Activated CD4-positive, CD25-positive, alpha-beta regulatory T cell treated with anti-CD3 and anti-CD28 coated beads, Interleukin-2, amount 50 U/mL, for 16 hours (primary cell): ENCODE data around the gene SLIT2.

Experiments
- DNase-seq: peaks from one replicate; pipeline ENCODE4 v3.0.0-alpha.2; 2020; ENCODE audit warnings: low read depth, low spot score

Gene SLIT2

DNA sequence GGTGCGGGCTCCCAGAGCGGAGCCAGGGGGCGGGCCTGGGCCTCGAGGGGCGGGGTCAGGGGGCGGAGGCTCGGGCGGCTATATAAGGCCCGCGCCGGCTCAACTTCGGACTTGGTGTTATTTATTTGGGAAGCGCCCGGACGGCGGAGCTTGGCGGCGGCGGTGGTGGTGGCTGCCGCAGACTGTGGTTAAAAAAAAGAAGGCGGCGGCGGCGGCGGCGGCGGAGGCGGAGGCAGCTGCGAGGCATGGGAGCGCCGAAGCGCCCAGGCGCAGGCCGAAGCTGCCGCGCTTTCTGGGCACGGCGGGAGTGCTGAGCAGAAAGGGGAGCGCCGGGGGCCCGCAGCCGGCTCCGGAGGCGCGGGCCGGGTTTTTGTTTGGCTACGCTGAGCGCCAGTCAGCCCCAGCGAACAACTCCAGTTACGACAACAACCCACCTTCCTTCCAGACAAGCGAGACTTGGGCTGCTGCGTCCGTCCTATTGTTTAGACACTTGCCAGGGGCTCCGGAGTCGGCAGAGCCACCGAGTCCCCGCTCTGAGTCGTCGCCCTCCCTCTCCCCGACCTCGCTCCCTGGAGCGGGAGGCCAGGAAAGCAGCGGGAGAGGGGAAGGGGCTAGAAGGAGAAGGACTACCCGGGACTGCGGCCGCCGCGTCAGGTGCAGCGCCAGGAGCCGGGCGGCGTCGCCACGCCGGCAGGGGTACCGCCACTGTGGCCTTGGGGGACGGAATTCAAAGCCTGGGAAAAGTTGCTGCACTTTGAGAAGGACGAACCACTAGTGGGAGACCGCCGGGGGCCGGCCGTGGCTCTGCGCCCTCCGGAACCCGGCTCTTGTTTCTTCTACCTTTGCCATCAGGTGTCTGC is at the start of gene SLIT2:
TSS of gene SLIT2 (plus strand) at position 110 of the 860 bp plus-strand sequence. CDS start 1,911 bp downstream, outside the sequence.
- DNase-seq: no peak

DNA sequence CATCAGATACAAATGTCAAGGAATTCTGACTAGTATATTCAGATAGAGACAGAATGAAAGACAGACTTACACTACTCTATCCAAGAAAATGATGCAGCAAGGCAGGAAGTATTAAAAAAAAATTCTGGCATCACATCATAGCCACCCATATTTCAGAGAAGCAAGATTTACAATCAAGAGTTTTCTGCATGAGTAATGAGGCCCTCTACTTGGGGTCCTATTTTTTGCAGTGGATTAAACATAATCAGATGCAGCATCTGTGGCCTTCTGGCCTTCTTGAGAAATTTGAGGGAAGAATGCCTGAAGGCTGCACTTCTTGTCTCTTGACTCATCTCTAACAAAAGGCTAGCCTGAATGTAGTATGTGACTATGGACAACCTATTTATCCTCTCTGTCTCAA is 48.2 kb upstream of the SLIT2 start:
- DNase-seq: no peak

GRCh38 chr4:20217521-20217920 is 34.2 kb upstream of the SLIT2 start:
- DNase-seq: no peak

DNA sequence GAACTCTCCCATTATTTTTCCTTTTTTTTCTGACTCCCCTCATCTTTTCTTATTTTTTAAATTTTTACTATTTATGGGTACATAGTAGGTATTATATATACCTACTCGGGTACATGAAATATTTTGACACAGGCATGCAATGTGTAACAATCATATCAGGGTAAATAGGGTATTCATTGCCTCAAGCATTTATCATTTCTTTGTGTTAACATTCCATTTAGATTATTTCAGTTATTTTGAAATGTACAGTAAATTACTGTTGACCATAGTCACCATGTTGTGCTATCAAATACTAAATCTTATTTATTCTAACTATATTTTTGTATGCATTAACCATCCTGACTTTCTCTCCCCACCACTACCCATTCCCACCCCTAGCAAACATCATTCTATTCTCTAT is 33.8 kb upstream of the SLIT2 start:
- no peak for DNase-seq

DNA sequence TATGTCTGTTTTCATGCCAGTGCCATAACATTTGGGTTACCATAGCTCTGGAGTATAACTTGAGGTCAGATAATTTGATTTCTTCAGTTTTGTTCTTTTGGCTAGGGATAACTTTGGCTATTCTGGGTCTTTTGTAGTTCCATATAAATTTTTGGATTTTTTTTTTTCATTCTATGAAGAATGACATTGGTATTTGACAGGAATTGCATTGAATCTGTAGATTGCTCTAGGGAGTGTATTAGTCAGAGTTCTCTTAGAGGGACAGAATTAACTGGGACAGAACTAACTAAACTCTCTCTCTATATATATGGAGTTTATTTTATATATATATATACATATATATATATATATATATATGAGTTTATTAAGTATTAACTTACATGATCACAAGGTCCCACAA is 32.2 kb upstream of the SLIT2 start:
- no peak for DNase-seq

GRCh38 chr4:20237894-20238537 is 13.7 kb upstream of the SLIT2 start:
- no peak for DNase-seq

DNA sequence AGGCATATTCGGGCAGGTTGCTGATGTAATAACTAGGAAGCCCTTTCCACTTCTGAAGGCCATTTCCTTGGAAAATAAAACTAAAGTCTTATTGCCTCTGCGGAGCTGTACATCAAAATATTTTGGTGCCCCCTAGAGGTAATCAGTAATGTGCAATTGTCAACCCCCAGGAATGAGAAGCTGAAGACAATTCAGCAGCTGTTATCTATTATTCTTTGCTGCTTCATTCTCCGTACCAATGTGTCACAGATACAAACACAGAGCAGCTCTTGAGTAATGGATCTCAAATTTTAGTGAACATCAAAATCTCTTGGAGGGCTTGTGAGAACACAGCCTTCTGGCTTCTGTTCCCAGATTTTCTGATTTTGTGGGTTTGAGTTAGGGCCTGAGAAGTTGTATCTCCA is 3.5 kb upstream of the SLIT2 start:
- no peak for DNase-seq

- DNase-seq: no peak
Measured at GRCh38 chr4:20249333-20249732, 2.4 kb upstream of the SLIT2 start.

DNA sequence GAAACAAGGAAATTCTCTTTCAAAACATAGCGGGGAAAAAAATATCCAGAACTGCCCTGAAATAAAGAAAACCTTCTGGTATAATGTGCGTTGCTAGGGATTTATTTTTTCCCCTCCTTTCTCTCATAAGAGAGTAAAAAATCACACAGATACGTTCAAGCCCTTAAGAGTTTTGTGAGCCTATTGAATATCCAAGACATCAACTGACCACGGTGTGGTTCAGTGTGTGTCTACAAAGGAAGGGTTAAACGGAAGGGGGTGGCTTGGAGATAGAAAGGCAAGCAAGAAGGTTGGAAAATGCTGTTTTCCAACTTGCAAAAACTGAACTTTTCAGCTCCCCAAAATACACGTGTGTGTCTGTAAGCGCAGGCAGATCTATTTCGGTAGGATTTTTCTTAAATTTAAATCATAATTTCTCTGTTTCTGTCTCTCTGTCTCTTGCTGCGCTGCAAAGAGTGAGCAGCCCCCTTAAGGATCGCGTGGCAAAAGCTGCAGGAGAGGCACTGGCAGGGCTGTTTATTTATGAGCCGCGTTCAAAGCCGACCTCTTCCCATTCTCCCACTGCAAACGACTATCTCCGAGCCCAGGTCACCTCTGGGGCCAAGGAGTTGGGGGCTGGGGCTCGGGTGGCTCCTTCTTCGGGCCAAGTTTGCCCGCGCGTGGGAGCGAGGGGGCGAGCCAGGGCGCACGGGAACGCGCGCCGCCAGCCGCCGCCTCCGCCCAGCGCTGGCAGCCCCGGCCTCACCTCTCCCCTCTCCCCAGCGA is 492 bp upstream of the SLIT2 start:
- DNase-seq: no peak

DNA sequence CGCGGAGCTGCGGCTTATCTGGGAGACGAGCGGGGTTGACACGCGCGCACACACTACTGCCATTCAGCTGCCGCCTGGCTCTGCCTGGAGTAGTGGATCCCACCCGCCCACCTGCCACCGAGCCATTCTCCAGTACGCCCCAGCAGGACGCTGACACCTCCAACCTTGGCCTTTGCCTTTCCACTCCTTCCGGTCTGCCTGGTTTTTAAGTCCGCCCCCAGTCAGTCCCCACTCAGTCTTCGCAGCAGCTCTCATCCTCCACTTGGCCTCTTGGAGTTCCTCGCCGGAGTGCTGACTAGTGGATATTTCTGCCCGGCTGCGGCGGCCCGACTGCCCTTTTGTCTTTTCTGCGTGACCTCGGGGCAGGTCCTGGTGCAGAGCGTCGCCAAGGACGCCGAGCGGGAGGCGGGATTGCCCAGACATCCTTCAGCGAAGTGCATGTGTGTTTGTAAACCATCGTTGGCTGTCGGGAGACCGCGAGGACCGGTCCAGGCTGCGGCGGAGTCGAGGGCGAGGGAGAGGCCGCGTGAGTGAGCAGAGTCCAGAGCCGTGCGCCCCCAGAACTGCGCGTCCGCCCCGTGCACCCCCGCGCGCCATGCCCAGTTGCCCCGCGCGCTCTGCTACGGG is 1.1 kb downstream of the SLIT2 start:
- no peak for DNase-seq

DNA sequence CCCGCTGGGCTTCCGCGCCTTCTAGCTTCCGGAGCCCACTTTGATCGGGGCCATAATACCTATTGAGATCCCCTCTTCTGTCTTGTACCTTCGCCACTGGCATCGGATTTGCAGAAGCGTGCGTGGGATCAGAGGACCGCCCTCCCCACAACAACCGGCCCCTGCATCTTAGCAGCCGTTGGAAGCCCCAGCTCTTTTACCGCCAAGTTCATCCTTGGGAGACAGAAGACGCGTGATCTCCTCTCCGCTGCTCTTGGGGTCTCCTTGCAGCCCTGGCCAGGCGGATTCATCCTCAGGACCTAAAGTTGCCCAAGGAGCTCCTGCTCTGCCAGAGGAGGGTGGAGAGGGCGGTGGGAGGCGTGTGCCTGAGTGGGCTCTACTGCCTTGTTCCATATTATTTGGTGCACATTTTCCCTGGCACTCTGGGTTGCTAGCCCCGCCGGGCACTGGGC is 1.6 kb downstream of the SLIT2 start:
- no peak for DNase-seq

- DNase-seq: no peak
Measured at GRCh38 chr4:20253735-20254409, 2.2 kb downstream of the SLIT2 start.

GRCh38 chr4:20254511-20255250 is 3.0 kb downstream of the SLIT2 start:
- DNase-seq: no peak

- no peak for DNase-seq
Measured at GRCh38 chr4:20255251-20255586, 3.5 kb downstream of the SLIT2 start.

GRCh38 chr4:20255823-20256222 is 4.1 kb downstream of the SLIT2 start:
- no peak for DNase-seq

DNA sequence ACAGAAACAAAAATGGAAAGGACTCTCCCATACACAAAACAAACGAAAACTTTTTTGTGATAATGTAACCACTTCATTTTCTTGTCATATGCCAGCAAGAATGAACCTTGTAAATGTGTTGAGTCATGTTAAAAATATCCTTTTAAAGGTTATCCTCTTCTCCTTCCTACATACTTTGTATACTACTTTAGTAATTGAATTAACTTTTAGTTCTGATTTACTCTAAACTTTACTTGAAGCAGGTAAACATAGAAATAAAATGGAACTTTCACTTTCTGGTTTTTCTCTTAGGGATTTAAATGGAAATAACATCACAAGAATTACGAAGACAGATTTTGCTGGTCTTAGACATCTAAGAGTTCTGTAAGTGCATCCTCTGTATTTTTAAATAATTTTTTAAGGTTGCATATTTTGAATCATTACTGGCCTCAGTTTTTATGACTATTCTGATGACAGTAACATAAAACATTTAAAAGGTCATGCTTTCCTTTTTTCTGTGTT is 4.7 kb downstream of the SLIT2 start:
- DNase-seq: no peak

DNA sequence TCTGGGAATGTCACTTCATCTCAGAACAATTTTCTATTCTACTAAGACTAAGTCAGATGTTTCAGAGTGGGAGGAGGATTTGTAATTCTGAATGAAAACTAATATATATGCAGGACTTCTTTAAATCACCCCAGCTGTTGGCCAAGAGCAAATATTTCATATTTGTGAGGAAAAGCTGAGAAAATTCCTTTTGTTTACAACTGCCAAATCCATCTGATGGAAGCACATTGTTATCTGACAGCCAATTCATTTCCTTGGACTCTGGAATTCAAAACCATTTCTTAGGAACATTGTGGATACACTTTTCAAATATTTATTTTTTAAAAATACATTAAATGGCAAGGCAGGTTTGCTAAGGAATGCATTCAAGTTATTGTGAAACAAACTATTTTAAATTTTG is 8.0 kb downstream of the SLIT2 start:
- DNase-seq: no peak

DNA sequence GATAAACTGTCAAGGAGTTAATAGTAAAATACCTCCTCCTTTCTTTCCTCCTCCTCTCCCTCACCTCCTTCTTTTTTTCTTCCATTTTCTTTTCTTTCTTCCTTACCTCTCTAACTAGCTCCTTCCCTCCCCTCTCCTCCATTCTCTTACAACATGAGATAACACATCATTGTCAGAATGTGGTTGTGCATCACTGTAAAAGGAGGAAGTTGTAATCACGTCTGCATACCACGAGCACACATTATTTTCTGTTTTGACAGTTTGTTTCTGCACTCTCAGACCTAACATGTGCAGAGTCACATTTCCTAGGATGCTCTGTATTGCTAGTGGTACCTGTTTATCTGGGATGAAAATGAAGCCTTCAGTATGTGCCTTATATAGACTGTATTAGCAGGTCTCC is 9.1 kb downstream of the SLIT2 start:
- DNase-seq: no peak

GRCh38 chr4:20262221-20262620 is 10.5 kb downstream of the SLIT2 start:
- no peak for DNase-seq

DNA sequence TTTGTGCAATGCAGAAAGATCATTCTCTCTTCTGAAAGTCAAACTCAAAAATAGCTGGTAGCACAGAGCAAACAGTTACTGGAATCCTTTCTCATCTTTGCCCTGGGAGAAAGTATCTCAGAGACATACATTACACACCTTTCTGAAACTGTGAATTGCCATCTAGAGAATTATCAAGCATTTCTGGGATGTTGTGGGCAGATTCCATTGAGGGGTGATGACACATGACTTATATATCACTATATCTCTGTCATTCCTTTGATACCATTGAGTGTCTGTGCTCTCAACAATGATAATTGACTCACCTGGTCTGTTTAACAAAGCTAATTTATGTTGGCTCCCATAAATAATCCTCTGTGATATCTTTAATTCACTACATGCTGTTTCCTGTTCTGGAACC is 13.0 kb downstream of the SLIT2 start:
- no peak for DNase-seq

DNA sequence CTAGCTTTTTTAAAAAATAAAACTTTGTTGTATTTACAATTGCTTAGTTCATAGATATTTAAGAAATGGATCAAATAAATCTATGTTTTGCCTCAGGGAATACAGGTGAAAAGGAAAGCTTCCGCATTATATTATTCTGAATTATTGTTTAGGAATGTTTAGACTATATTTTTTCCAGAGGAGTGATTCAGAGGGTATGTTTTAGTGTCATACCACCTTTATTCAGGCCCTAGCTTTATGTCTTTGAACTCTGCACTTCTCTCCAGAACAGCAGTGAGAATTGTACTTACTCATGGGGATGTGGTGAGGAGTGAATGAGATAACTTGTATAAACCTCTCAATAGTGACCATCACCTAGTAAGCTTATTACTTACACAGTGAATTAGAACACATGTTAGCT is 14.0 kb downstream of the SLIT2 start:
- DNase-seq: no peak
